ENCODE results near the gene MEGF9.

GRCh38 chr9:120627073-120627472 lies 87.2 kb downstream of the MEGF9 start:
- TF ChIP-seq CTCF (IDR thresholded peaks at IDR 0.05; ENCODE audit: low read depth, low read length, missing input control): no peak
- no peak for TF ChIP-seq REST (IDR thresholded peaks at IDR 0.05)
- no peak for TF ChIP-seq YY1 (IDR thresholded peaks at IDR 0.05)
- TF ChIP-seq GABPA (IDR thresholded peaks at IDR 0.05 in 1 of 2, conservative IDR thresholded peaks at IDR 0.05 in 1 of 2): no peak
- TF ChIP-seq JUND (IDR thresholded peaks at IDR 0.05): no peak
- TF ChIP-seq HNF4G (IDR thresholded peaks at IDR 0.05): no peak
- no peak for TF ChIP-seq ZBTB33 (IDR thresholded peaks at IDR 0.05)
- no peak for TF ChIP-seq ATF3 (IDR thresholded peaks at IDR 0.05)
